ENCODE data around the gene KLHL15. TPM values are rescaled to one million over a fixed set of nuclear protein-coding genes. Genes with fewer than 3 reads are reported as not detected.

KLHL15 gene
- total RNA-seq, 1 experiment from 2014 or later: 7.2 TPM

DNA sequence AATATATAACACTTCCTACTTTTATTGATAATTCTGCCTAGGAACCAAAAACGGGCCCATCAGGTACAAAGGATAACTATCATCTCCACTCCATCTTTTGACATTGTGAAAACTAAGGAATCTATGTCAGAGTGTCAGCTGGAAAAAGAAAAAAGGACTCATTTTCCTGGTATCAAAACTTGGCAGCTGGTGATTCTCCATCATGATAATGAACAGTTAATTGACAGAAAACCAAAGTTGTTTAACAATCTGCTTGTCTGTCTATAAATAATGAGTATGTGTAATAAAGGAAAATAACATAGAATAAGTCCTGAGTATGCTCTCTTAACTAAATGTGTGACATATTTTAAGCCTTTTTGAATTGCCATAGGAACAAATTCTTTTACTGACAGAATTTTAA lies 87.8 kb downstream of the KLHL15 start:
- Mint-ChIP-seq H3K27ac (no peak overlapping the region), H3K36me3 (no peaks in the 10 kb centered on the region), H3K9me3 (no peaks in the 10 kb centered on the region), H3K4me3 (no peak overlapping the region), H3K4me1 (peaks cover 2% of the 10 kb centered on the region; the same call in 1 of the 2 replicates), H3K27me3 (ENCODE audit: low read depth) (no peaks in the 10 kb centered on the region)
- POLR2A ChIA-PET: no interaction called here
- DNase-seq (ENCODE audit: low spot score) (no peak), ATAC-seq (no peak)
- CTCF ChIA-PET: no interaction called here
- TF ChIP-seq, protein P1, sequence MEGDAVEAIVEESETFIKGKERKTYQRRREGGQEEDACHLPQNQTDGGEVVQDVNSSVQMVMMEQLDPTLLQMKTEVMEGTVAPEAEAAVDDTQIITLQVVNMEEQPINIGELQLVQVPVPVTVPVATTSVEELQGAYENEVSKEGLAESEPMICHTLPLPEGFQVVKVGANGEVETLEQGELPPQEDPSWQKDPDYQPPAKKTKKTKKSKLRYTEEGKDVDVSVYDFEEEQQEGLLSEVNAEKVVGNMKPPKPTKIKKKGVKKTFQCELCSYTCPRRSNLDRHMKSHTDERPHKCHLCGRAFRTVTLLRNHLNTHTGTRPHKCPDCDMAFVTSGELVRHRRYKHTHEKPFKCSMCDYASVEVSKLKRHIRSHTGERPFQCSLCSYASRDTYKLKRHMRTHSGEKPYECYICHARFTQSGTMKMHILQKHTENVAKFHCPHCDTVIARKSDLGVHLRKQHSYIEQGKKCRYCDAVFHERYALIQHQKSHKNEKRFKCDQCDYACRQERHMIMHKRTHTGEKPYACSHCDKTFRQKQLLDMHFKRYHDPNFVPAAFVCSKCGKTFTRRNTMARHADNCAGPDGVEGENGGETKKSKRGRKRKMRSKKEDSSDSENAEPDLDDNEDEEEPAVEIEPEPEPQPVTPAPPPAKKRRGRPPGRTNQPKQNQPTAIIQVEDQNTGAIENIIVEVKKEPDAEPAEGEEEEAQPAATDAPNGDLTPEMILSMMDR (IDR thresholded peaks at IDR 0.05): no peak

DNA sequence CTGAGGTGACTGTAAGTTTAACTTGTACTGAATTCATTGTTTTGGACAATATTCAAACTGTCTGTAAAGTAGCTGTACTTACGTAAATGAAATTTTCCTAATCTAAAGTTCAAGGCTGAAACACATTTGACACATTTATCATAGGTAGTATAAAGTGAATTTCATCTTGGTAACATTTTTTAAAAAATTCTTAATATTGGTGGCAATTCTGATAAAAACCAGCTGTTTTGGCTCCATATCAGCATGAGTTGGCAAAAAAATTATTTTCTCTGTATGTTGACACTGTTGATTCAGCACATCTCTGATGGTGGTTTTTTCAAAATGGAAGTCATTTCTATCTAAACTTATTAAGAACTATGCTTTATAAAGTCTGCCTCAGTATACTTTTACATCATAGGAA lies 88.3 kb downstream of the KLHL15 start:
- Mint-ChIP-seq H3K4me1 (peaks cover 2% of the 10 kb centered on the region; the same call in 1 of the 2 replicates), H3K36me3 (no peaks in the 10 kb centered on the region), H3K27ac (no peak overlapping the region), H3K4me3 (no peak overlapping the region), H3K9me3 (no peaks in the 10 kb centered on the region), H3K27me3 (ENCODE audit: low read depth) (no peaks in the 10 kb centered on the region)
- DNase-seq (ENCODE audit: low spot score) (no peak), ATAC-seq (no peak)
- CTCF ChIA-PET: interaction anchor here (0.9 to 1.8 kb wide), 2 partner anchors 30 to 115 kb away, joined by 3 to 5 read pairs; partner anchors contain the start of genes APOO and CXorf58
- TF ChIP-seq SP1 (CRISPR knock-in tag; conservative IDR thresholded peaks at IDR 0.05): no peak
- no peak for TF ChIP-seq HMGA2 (CRISPR knock-in tag; IDR thresholded peaks at IDR 0.05)
- no peak for TF ChIP-seq ZNF121 (CRISPR knock-in tag; IDR thresholded peaks at IDR 0.05)
- TF ChIP-seq FOXK1 (CRISPR knock-in tag; IDR thresholded peaks at IDR 0.05): no peak
- no peak for TF ChIP-seq TCF7 (CRISPR knock-in tag; IDR thresholded peaks at IDR 0.05; ENCODE audit: low read depth)
- TF ChIP-seq ZNF671 (CRISPR knock-in tag; IDR thresholded peaks at IDR 0.05): no peak
- POLR2A ChIA-PET: no interaction called here

DNA sequence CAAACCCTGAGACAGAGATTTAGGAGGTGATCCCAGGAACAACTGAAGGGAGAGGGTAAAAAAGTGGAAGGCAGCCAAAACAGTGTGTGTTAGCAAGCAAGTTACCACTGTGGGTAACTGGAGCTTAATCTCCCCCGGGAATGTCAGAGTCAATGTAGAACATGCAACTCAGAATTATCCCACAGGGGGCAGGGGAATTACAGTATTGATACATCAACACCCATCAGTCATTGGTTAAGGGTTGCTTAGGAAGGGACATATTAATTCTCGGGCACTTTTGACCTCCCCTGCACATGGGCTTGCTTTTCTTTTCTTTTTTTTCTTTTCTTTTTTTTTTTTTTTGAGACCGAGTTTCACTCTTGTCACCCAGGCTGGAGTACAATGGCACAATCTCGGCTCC lies 89.9 kb downstream of the KLHL15 start:
- H3K4me1 Mint-ChIP-seq: peaks cover 2% of the 10 kb centered on the region; the same call in 1 of the 2 replicates
- TF ChIP-seq JAZF1 (CRISPR knock-in tag; IDR thresholded peaks at IDR 0.05) (no peak), CREB1 (CRISPR knock-in tag; IDR thresholded peaks at IDR 0.05) (no peak), NFATC4 (CRISPR knock-in tag; IDR thresholded peaks at IDR 0.05) (no peak), OVOL2 (CRISPR knock-in tag; IDR thresholded peaks at IDR 0.05; ENCODE audit: borderline replicate concordance) (no peak), MYBL2 (CRISPR knock-in tag; IDR thresholded peaks at IDR 0.05) (no peak)
- TF ChIP-seq, protein P2, sequence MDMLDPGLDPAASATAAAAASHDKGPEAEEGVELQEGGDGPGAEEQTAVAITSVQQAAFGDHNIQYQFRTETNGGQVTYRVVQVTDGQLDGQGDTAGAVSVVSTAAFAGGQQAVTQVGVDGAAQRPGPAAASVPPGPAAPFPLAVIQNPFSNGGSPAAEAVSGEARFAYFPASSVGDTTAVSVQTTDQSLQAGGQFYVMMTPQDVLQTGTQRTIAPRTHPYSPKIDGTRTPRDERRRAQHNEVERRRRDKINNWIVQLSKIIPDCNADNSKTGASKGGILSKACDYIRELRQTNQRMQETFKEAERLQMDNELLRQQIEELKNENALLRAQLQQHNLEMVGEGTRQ (CRISPR knock-in tag; IDR thresholded peaks at IDR 0.05): no peak
- TF ChIP-seq, protein P3, sequence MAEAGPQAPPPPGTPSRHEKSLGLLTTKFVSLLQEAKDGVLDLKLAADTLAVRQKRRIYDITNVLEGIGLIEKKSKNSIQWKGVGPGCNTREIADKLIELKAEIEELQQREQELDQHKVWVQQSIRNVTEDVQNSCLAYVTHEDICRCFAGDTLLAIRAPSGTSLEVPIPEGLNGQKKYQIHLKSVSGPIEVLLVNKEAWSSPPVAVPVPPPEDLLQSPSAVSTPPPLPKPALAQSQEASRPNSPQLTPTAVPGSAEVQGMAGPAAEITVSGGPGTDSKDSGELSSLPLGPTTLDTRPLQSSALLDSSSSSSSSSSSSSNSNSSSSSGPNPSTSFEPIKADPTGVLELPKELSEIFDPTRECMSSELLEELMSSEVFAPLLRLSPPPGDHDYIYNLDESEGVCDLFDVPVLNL (CRISPR knock-in tag; IDR thresholded peaks at IDR 0.05; ENCODE audit: borderline replicate concordance, low read depth): no peak
- TF ChIP-seq, protein P4, sequence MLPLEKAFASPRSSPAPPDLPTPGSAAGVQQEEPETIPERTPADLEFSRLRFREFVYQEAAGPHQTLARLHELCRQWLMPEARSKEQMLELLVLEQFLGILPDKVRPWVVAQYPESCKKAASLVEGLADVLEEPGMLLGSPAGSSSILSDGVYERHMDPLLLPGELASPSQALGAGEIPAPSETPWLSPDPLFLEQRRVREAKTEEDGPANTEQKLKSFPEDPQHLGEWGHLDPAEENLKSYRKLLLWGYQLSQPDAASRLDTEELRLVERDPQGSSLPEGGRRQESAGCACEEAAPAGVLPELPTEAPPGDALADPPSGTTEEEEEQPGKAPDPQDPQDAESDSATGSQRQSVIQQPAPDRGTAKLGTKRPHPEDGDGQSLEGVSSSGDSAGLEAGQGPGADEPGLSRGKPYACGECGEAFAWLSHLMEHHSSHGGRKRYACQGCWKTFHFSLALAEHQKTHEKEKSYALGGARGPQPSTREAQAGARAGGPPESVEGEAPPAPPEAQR (CRISPR knock-in tag; IDR thresholded peaks at IDR 0.05): no peak
- no peaks in the 10 kb centered on the region for H3K9me3 Mint-ChIP-seq
- CTCF ChIA-PET: interaction anchor here (0.6 to 1.8 kb wide), 5 partner anchors 13 to 117 kb away, joined by 3 to 11 read pairs (median 4); partner anchors contain the start of genes APOO and CXorf58
- ATAC-seq: 0 out of 2 replicates have a peak, but pooled peaks have one; percentile 38
- POLR2A ChIA-PET: no interaction called here
- H3K36me3 Mint-ChIP-seq: no peaks in the 10 kb centered on the region
- H3K27me3 Mint-ChIP-seq (ENCODE audit: low read depth): no peaks in the 10 kb centered on the region
- H3K27ac Mint-ChIP-seq: no peak overlapping the region
- H3K4me3 Mint-ChIP-seq: no peak overlapping the region
- DNase-seq (ENCODE audit: low spot score): no peak

DNA sequence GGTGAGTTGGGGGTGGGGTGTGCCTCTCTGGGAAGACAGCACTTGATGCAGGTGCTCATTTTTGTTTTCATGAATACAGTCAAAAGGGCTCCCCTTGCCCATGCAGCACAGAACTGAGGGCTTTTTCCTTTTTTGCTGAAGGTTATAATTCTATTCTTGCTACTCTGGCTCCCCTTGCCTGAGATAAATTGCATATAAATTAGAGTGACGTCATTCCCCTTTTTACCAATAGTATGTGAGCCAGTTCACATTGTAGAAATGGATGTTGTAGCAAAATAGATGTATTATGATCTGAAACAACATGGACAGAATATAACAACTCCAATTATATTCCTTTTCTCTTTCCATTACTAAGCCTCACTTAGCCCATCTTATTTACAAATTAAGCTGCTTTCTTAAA lies 90.8 kb downstream of the KLHL15 start:
- DNase-seq (ENCODE audit: low spot score) (no peak), ATAC-seq (no peak)
- peaks cover 2% of the 10 kb centered on the region; the same call in 1 of the 2 replicates for H3K4me1 Mint-ChIP-seq
- CTCF ChIA-PET: no interaction called here
- no peaks in the 10 kb centered on the region for H3K27me3 Mint-ChIP-seq (ENCODE audit: low read depth)
- no peak overlapping the region for H3K4me3 Mint-ChIP-seq
- POLR2A ChIA-PET: no interaction called here
- H3K9me3 Mint-ChIP-seq: no peaks in the 10 kb centered on the region
- no peaks in the 10 kb centered on the region for H3K36me3 Mint-ChIP-seq
- no peak overlapping the region for H3K27ac Mint-ChIP-seq
- TF ChIP-seq SMAD4 (CRISPR knock-in tag; IDR thresholded peaks at IDR 0.05): no peak
- no peak for TF ChIP-seq GABPB1 (CRISPR knock-in tag; IDR thresholded peaks at IDR 0.05)
- TF ChIP-seq, protein P5, sequence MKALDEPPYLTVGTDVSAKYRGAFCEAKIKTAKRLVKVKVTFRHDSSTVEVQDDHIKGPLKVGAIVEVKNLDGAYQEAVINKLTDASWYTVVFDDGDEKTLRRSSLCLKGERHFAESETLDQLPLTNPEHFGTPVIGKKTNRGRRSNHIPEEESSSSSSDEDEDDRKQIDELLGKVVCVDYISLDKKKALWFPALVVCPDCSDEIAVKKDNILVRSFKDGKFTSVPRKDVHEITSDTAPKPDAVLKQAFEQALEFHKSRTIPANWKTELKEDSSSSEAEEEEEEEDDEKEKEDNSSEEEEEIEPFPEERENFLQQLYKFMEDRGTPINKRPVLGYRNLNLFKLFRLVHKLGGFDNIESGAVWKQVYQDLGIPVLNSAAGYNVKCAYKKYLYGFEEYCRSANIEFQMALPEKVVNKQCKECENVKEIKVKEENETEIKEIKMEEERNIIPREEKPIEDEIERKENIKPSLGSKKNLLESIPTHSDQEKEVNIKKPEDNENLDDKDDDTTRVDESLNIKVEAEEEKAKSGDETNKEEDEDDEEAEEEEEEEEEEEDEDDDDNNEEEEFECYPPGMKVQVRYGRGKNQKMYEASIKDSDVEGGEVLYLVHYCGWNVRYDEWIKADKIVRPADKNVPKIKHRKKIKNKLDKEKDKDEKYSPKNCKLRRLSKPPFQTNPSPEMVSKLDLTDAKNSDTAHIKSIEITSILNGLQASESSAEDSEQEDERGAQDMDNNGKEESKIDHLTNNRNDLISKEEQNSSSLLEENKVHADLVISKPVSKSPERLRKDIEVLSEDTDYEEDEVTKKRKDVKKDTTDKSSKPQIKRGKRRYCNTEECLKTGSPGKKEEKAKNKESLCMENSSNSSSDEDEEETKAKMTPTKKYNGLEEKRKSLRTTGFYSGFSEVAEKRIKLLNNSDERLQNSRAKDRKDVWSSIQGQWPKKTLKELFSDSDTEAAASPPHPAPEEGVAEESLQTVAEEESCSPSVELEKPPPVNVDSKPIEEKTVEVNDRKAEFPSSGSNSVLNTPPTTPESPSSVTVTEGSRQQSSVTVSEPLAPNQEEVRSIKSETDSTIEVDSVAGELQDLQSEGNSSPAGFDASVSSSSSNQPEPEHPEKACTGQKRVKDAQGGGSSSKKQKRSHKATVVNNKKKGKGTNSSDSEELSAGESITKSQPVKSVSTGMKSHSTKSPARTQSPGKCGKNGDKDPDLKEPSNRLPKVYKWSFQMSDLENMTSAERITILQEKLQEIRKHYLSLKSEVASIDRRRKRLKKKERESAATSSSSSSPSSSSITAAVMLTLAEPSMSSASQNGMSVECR (CRISPR knock-in tag; IDR thresholded peaks at IDR 0.05; ENCODE audit: borderline replicate concordance): no peak
- no peak for TF ChIP-seq IRF2 (CRISPR knock-in tag; IDR thresholded peaks at IDR 0.05; ENCODE audit: borderline replicate concordance, low read depth)
- TF ChIP-seq EMX1 (CRISPR knock-in tag; IDR thresholded peaks at IDR 0.05): no peak

Measured in WTC11 (cell line).